ENCODE measurements around the gene DMD. TPM values are rescaled to one million over a fixed set of nuclear protein-coding genes. Genes with fewer than 3 reads are reported as not detected.
"Not testable (repeated sequence)": the region's sequence is repeated elsewhere in the genome, so short reads cannot be mapped to it uniquely, and the experiment has no call there.

The DMD gene
- total RNA-seq, 2 experiments from 2014 or later, result 0.14 to 0.37 TPM

DNA sequence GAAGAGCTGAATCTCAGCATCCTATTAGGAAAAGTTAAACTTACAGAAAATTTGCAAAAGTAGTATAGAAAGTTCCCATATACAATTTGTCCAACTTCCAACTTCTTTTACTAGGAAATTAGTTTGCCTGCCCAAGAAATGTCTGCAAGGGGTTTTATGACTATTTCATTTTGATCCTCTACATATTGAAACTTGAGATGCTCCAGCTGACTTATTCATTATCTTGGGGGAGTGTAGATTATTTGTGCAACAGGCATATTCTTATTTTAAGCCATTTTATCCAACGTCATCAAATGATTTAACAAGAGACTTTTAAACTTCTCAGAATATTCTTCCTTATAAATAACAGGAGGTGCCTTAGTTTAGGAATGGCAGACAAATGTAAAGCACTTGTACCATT is 1822.4 kb downstream of the DMD start:
- Mint-ChIP-seq H3K4me1 (ENCODE audit: low read depth) (no peaks in the 10 kb centered on the region), H3K27ac (no peak overlapping the region), H3K4me3 (no peak overlapping the region), H3K27me3 (ENCODE audit: low read depth) (no peaks in the 10 kb centered on the region), H3K36me3 (ENCODE audit: low read depth) (no peaks in the 10 kb centered on the region), H3K9me3 (no peaks in the 10 kb centered on the region)
- CTCF ChIA-PET, result no interaction called here
- intact Hi-C loops (cut with micrococcal nuclease), result no loop called here
- no peak for DNase-seq

- H3K27ac Mint-ChIP-seq, result no peak overlapping the region
- no peak for DNase-seq
- intact Hi-C loops (cut with micrococcal nuclease), result no loop called here
- H3K4me1 Mint-ChIP-seq (ENCODE audit: low read depth), result no peaks in the 10 kb centered on the region
- no peaks in the 10 kb centered on the region for H3K36me3 Mint-ChIP-seq (ENCODE audit: low read depth)
- no peaks in the 10 kb centered on the region for H3K9me3 Mint-ChIP-seq
- H3K27me3 Mint-ChIP-seq (ENCODE audit: low read depth), result no peaks in the 10 kb centered on the region
- no peak overlapping the region for H3K4me3 Mint-ChIP-seq
- CTCF ChIA-PET, result no interaction called here
Measured at GRCh38 chrX:31384471-31384870, 1826.9 kb downstream of the DMD start.

DNA sequence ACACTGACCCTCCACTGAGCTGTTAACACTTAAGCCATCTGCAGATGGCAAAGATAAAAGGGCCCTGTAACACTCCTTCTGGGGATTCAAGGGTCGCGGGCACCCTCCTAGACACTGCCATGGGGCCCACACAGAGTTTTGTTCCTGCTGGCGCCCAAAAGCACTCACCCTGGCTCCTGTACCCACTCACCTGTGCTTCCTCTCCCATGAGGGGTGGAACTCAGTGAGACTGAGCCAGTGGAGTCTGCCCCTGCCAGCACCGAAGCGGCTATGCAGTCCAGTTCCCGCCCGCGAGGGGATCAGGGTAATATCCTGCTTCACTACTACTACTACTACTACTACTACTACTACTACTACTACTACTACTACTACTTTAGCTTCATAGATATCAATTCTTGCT is 1827.4 kb downstream of the DMD start:
- no peaks in the 10 kb centered on the region for H3K4me1 Mint-ChIP-seq (ENCODE audit: low read depth)
- no peak for DNase-seq
- H3K36me3 Mint-ChIP-seq (ENCODE audit: low read depth), result no peaks in the 10 kb centered on the region
- no peaks in the 10 kb centered on the region for H3K27me3 Mint-ChIP-seq (ENCODE audit: low read depth)
- CTCF ChIA-PET, result no interaction called here
- no peaks in the 10 kb centered on the region for H3K9me3 Mint-ChIP-seq
- intact Hi-C loops (cut with micrococcal nuclease), result no loop called here
- no peak overlapping the region for H3K27ac Mint-ChIP-seq
- H3K4me3 Mint-ChIP-seq, result no peak overlapping the region

DNA sequence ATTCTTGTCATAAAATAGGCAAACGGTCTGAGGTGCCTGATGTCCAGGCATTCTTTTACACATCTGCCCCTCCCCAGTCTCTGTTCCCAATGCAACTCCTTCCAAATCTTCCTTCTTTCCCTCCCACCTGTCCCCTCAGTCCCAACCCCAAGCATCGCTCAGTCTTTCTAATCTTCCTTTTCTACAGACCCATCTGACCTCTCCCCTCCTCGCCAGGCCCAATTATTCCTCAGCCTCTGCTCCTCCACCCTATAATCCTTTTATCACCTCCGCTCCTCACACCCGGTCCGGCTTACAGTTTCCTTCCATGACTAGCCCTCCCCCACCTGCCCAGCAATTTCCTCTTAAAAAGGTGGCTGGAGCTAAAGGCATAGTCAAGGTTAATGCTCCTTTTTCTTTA is 1832.4 kb downstream of the DMD start:
- H3K4me1 Mint-ChIP-seq (ENCODE audit: low read depth); DNase-seq; intact Hi-C loops (cut with micrococcal nuclease); H3K27ac Mint-ChIP-seq; H3K36me3 Mint-ChIP-seq (ENCODE audit: low read depth); H3K9me3 Mint-ChIP-seq; CTCF ChIA-PET; H3K4me3 Mint-ChIP-seq; H3K27me3 Mint-ChIP-seq (ENCODE audit: low read depth): not testable (repeated sequence)

- not testable (repeated sequence) for H3K9me3 Mint-ChIP-seq
Measured at GRCh38 chrX:31377821-31378220, 1833.5 kb downstream of the DMD start.

DNA sequence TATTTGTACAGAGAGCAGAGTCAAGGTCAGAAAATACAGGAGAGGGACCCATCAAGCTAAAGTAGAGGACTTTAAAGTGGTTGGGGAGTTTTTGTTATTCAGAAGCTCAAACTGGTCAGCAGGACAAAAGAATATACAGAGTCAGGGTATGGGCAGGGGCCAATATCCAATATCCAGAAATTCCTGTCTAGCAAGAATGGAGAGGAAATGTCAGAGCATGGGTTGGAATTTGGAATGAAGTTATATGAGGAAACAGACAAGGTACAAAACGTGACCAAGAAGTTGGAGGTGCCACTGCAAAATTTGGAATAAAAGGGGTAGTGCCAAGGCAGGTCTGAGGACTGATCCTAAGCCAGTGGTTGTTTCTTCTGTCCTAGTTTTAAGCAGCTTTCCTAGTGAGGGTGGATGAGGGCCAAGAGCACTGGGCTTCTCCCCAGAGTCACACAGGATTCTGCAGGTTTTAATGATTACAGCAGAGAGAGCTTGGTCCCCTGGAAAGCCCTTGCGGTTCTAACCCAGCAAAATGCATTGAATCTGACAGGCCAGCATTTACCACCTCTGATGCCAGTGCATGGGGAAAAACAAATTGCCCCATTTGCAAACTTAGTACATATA is 1834.8 kb downstream of the DMD start:
- H3K9me3 Mint-ChIP-seq, result no peaks in the 10 kb centered on the region
- H3K27me3 Mint-ChIP-seq (ENCODE audit: low read depth), result no peaks in the 10 kb centered on the region
- no peaks in the 10 kb centered on the region for H3K4me1 Mint-ChIP-seq (ENCODE audit: low read depth)

More at GRCh38 chrX:31377821-31378220, 1833.5 kb downstream of the DMD start:
- H3K27ac Mint-ChIP-seq; H3K4me1 Mint-ChIP-seq (ENCODE audit: low read depth); DNase-seq; H3K4me3 Mint-ChIP-seq; intact Hi-C loops (cut with micrococcal nuclease); CTCF ChIA-PET; H3K36me3 Mint-ChIP-seq (ENCODE audit: low read depth); H3K27me3 Mint-ChIP-seq (ENCODE audit: low read depth): not testable (repeated sequence)

DNA sequence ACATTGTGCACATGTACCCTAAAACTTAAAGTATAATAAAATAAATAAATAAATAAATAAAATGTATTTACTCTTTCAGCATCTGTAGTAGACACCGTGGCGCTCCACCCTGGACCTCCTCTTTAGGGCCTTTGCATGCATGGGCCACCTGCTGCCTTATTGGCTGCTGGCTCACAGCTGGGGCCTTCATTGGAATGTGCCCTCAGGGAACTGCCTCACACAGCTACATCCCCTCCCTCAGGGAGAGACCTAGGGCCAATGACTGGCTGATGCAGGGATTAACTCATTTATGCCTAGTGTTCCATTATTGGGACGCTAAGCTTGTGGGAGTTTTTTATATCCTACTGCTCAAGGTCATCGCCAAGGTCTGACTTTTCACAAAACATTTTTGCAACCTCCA is 1836.6 kb downstream of the DMD start:
- no peaks in the 10 kb centered on the region for H3K36me3 Mint-ChIP-seq (ENCODE audit: low read depth)
- H3K4me3 Mint-ChIP-seq, result no peak overlapping the region
- H3K27ac Mint-ChIP-seq, result no peak overlapping the region
- no peaks in the 10 kb centered on the region for H3K27me3 Mint-ChIP-seq (ENCODE audit: low read depth)
- DNase-seq, result no peak
- H3K9me3 Mint-ChIP-seq, result no peaks in the 10 kb centered on the region
- intact Hi-C loops (cut with micrococcal nuclease), result no loop called here
- H3K4me1 Mint-ChIP-seq (ENCODE audit: low read depth), result no peaks in the 10 kb centered on the region
- CTCF ChIA-PET, result no interaction called here

More for the DNA sequence above, 1834.8 kb downstream of the DMD start:
- H3K27ac Mint-ChIP-seq, result no peak overlapping the region
- no peak overlapping the region for H3K4me3 Mint-ChIP-seq
- H3K36me3 Mint-ChIP-seq (ENCODE audit: low read depth), result no peaks in the 10 kb centered on the region
- intact Hi-C loops (cut with micrococcal nuclease), result no loop called here
- CTCF ChIA-PET, result no interaction called here
- DNase-seq, result no peak

GRCh38 chrX:31371956-31372355 is 1839.4 kb downstream of the DMD start:
- intact Hi-C loops (cut with micrococcal nuclease), result no loop called here
- no peak overlapping the region for H3K27ac Mint-ChIP-seq
- CTCF ChIA-PET, result no interaction called here
- H3K9me3 Mint-ChIP-seq, result no peaks in the 10 kb centered on the region
- H3K4me3 Mint-ChIP-seq, result no peak overlapping the region
- H3K4me1 Mint-ChIP-seq (ENCODE audit: low read depth), result no peaks in the 10 kb centered on the region
- no peaks in the 10 kb centered on the region for H3K27me3 Mint-ChIP-seq (ENCODE audit: low read depth)
- no peaks in the 10 kb centered on the region for H3K36me3 Mint-ChIP-seq (ENCODE audit: low read depth)
- DNase-seq, result no peak

DNA sequence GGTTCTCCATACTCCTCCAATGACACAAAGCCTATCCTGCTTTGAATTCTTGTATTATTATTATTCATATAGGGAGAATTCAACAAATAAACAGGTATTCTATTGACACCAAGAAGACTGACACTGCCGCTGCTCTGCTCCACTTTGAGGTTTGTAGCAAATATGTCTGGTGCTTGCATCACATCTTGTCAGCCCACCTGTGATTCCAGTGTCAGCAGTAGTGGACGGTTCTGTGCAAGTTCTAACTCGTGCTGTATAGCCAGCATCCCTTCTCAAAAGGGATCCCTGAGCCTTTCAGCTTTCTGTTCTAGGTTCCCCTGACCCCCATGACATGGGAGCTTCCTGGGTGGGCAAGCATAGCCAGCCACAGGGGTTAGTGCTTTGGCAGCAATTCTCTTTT is 1843.5 kb downstream of the DMD start:
- intact Hi-C loops (cut with micrococcal nuclease), result no loop called here
- Mint-ChIP-seq H3K27me3 (ENCODE audit: low read depth) (no peaks in the 10 kb centered on the region), H3K27ac (no peak overlapping the region), H3K4me1 (ENCODE audit: low read depth) (no peaks in the 10 kb centered on the region), H3K4me3 (no peak overlapping the region), H3K9me3 (no peaks in the 10 kb centered on the region), H3K36me3 (ENCODE audit: low read depth) (no peaks in the 10 kb centered on the region)
- no peak for DNase-seq
- CTCF ChIA-PET, result no interaction called here

DNA sequence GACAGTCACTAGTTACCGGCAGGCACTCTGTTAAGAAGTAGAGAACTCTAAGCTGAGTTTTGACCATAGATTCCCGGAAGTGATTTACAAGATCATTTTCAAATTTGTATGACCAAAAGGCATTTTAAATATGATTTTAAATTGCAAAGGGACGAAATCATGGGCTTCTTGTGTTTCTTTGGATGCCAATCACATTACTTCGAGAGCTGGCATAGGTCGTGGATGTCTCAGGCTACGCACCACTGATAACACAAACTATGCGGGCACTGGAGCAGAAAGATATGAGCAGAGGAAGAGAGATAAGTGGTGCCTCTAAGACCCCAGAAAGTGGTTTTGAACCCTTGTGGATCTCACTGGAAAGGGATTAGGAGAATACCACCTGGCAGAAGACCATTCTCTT is 1845.3 kb downstream of the DMD start:
- H3K9me3 Mint-ChIP-seq, result no peaks in the 10 kb centered on the region
- H3K36me3 Mint-ChIP-seq (ENCODE audit: low read depth), result no peaks in the 10 kb centered on the region
- no peak overlapping the region for H3K27ac Mint-ChIP-seq
- no peak for DNase-seq
- CTCF ChIA-PET, result interaction anchor here (0.7 kb wide), 1 partner anchor 416 kb away, joined by 3 read pairs; no protein-coding TSS in a partner anchor
- H3K27me3 Mint-ChIP-seq (ENCODE audit: low read depth), result no peaks in the 10 kb centered on the region
- no peaks in the 10 kb centered on the region for H3K4me1 Mint-ChIP-seq (ENCODE audit: low read depth)
- H3K4me3 Mint-ChIP-seq, result no peak overlapping the region
- intact Hi-C loops (cut with micrococcal nuclease), result no loop called here

GRCh38 chrX:31356275-31357212 is 1854.8 kb downstream of the DMD start:
- intact Hi-C loops (cut with micrococcal nuclease), result no loop called here
- DNase-seq, result no peak
- H3K36me3 Mint-ChIP-seq (ENCODE audit: low read depth), result no peaks in the 10 kb centered on the region
- no peak overlapping the region for H3K27ac Mint-ChIP-seq
- no peak overlapping the region for H3K4me3 Mint-ChIP-seq
- no peaks in the 10 kb centered on the region for H3K4me1 Mint-ChIP-seq (ENCODE audit: low read depth)
- H3K9me3 Mint-ChIP-seq, result no peaks in the 10 kb centered on the region
- CTCF ChIA-PET, result no interaction called here
- peaks cover 2% of the 10 kb centered on the region for H3K27me3 Mint-ChIP-seq (ENCODE audit: low read depth)

GRCh38 chrX:31355206-31355955 is 1856.0 kb downstream of the DMD start:
- Mint-ChIP-seq H3K36me3 (ENCODE audit: low read depth) (no peaks in the 10 kb centered on the region), H3K27ac (no peak overlapping the region), H3K9me3 (no peaks in the 10 kb centered on the region), H3K4me3 (no peak overlapping the region), H3K4me1 (ENCODE audit: low read depth) (no peaks in the 10 kb centered on the region), H3K27me3 (ENCODE audit: low read depth) (peaks cover 2% of the 10 kb centered on the region)
- no peak for DNase-seq
- intact Hi-C loops (cut with micrococcal nuclease), result no loop called here
- CTCF ChIA-PET, result no interaction called here
